ENCODE data around the gene STIMATE.
A peak's percentile ranks its signal among the peaks of the same experiment; 100 is the strongest.

The STIMATE gene

DNA sequence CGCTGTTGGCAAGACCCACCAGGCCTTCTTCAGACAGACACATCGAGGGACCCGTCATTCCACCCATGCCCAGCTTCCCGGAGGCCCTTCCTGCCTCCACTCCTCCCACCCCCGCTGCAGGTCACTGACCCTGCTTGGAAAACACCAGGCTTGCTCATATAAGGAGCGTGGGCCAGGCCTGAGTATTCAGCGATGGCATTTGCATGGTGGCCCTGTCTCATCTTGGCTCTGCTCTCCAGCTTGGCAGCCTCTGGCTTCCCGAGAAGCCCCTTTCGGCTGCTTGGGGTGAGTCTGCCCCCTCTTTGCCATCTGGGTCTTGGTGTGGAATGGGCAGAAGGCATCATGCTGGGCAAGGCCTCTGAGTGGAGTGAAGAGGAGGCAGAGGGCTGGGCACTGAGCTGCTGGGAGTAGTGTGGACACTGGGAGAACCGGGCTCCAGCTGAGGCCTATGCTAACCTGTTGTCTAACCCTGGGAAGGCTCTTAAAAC lies 102.7 kb downstream of the STIMATE start, which contains the start of gene ITIH3:
Gene ITIH3 (plus strand): TSS at position 185 of the 488 bp plus-strand sequence. CDS start 8 bp downstream, at position 193.
- TF ChIP-seq, protein P1, sequence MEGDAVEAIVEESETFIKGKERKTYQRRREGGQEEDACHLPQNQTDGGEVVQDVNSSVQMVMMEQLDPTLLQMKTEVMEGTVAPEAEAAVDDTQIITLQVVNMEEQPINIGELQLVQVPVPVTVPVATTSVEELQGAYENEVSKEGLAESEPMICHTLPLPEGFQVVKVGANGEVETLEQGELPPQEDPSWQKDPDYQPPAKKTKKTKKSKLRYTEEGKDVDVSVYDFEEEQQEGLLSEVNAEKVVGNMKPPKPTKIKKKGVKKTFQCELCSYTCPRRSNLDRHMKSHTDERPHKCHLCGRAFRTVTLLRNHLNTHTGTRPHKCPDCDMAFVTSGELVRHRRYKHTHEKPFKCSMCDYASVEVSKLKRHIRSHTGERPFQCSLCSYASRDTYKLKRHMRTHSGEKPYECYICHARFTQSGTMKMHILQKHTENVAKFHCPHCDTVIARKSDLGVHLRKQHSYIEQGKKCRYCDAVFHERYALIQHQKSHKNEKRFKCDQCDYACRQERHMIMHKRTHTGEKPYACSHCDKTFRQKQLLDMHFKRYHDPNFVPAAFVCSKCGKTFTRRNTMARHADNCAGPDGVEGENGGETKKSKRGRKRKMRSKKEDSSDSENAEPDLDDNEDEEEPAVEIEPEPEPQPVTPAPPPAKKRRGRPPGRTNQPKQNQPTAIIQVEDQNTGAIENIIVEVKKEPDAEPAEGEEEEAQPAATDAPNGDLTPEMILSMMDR (IDR thresholded peaks at IDR 0.05): no peak
- Mint-ChIP-seq H3K36me3 (ENCODE audit: low read depth) (no peaks in the 10 kb centered on the region), H3K4me3 (no peak within 1 kb of the TSS), H3K27ac (peak within 1 kb of the TSS; percentile 92), H3K9me3 (no peaks in the 10 kb centered on the region), H3K27me3 (ENCODE audit: low read depth, poor library complexity) (peaks cover 13% of the 10 kb centered on the region), H3K4me1 (peaks cover 43% of the 10 kb centered on the region)
- DNase-seq: peak; percentile 15

DNA sequence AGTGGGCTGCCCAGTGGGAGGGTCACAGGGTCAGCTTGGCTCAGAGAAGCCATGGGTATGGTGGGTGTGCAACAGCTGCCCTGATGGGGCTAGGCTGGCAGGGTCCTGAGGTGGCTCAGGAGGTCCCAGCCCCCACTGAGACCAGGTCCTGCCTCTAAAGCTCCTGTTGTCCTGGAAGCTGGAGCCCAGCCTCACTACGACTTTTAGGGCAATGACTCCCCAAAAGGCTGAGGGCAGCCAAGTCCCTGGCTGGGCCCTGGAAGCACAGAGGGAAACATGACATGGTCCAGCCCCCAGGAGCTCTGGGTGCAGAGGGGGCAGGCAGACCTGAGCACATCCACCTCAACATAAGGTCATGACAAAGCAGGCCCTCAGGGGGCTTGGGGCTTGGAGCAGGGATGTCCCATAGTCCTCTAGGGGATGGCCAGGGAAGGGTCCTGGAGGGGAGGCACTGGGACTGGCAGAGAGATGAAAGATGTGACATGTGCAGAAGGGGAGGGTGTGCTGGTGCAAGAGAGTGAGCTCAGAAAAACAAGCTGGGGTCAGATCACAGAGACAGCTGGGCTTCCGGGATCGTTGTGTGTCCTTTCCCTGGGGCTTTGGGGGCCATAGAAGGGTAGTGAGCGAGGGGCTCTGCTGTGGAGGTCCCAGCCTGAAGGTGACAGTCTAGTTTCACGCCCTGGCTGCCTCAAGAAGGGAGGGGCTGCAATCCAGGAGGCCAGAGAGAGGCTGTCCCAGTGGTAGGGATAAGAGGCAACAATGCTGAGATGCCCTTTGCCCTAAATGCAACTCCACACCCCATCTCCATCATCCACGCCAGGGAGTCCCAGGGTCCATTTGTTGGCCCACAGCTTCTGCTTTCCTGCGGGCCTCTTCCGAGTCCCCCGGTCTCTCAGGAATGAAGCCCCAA lies 103.4 kb downstream of the STIMATE start:
- no peak overlapping the region for H3K4me3 Mint-ChIP-seq
- no peaks in the 10 kb centered on the region for H3K36me3 Mint-ChIP-seq (ENCODE audit: low read depth)
- TF ChIP-seq, protein P1 (IDR thresholded peaks at IDR 0.05): no peak
- peaks cover 43% of the 10 kb centered on the region for H3K4me1 Mint-ChIP-seq
- no peaks in the 10 kb centered on the region for H3K9me3 Mint-ChIP-seq
- peak overlapping the region; percentile 92 for H3K27ac Mint-ChIP-seq
- peaks cover 13% of the 10 kb centered on the region for H3K27me3 Mint-ChIP-seq (ENCODE audit: low read depth, poor library complexity)
- no peak for DNase-seq

DNA sequence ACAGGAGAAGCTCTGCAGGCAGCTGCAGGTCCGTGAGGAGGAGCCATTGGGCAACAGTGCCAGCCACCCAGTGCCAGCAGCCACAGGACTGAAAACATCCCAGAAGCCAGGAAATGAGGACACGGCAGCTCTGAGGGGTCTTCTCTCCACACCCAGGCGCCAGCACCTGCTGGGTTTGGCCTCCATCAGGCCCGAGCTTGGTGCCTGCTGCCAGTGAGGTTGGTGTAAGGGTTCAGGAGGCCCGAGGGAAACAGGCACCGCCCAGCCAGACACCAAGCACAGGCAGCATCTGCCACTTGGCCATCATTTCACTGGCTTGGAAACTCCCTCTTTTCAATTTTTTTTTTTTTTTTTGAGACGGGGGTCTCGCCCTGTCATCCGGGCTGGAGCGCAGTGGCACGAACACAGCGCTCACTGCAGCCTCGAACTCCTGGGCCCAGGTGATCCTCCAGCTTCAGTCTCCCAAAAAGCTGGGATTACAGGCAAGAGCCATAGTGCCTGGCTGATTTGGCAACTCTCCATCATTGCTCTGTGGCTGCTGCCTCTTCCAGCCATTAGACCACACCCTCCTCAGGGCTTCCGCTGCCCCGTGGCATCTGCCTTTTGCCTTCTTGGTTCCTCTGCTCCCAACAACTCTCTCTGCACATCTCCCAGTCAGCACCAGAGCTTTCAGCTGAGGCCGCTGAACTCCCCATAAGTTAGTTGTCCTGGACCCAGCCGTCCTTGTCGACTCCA lies 104.2 kb downstream of the STIMATE start:
- H3K36me3 Mint-ChIP-seq (ENCODE audit: low read depth): no peaks in the 10 kb centered on the region
- TF ChIP-seq, protein P1 (IDR thresholded peaks at IDR 0.05): no peak
- DNase-seq: no peak
- H3K27me3 Mint-ChIP-seq (ENCODE audit: low read depth, poor library complexity): peaks cover 13% of the 10 kb centered on the region
- peaks cover 43% of the 10 kb centered on the region for H3K4me1 Mint-ChIP-seq
- no peaks in the 10 kb centered on the region for H3K9me3 Mint-ChIP-seq
- no peak overlapping the region for H3K27ac Mint-ChIP-seq
- H3K4me3 Mint-ChIP-seq: no peak overlapping the region

DNA sequence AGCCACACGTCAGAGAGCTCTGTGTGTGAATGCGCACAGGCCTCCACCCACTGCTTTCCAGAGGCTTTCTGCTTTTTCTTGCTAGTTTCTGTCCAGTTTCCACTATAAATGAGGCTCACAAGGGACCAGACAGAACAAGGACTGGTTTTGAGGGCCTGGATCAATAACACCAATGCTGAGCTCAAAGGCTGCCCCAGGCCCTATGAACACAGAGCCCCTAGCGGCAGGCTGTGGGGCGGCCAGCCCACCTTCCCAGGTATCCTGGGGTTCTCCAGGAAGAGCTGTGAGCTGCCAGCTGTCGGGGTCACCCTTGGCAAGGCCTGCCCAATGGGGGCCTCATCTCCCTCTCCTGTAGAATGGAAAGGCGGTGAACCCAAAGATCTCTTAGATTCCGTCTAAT lies 104.9 kb downstream of the STIMATE start:
- H3K9me3 Mint-ChIP-seq: no peaks in the 10 kb centered on the region
- no peak overlapping the region for H3K4me3 Mint-ChIP-seq
- no peaks in the 10 kb centered on the region for H3K36me3 Mint-ChIP-seq (ENCODE audit: low read depth)
- no peak for DNase-seq
- H3K4me1 Mint-ChIP-seq: peaks cover 49% of the 10 kb centered on the region
- H3K27ac Mint-ChIP-seq: no peak overlapping the region
- peaks cover 13% of the 10 kb centered on the region for H3K27me3 Mint-ChIP-seq (ENCODE audit: low read depth, poor library complexity)
- TF ChIP-seq, protein P1 (IDR thresholded peaks at IDR 0.05): peak; percentile 39

DNA sequence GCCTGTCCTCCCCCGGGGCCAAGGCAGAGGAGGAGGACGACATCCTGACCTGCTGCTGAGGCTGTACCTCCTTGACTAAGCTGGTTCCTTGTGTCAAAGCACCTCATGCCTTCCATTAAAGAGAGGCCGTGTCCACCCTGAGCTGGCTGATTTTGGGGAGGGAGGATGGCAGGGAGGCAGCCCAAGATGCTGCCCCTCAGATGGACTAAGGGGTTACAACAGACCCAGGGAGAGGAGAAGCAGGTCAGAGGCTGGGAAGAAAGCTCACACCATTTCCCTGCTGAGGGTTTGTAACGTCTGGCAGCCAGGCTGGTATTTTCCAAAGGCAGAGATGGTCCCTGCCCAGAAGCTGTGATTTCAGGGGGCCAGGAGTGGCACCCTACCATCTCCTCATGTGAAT lies 105.4 kb downstream of the STIMATE start:
- H3K36me3 Mint-ChIP-seq (ENCODE audit: low read depth): no peaks in the 10 kb centered on the region
- H3K27ac Mint-ChIP-seq: no peak overlapping the region
- TF ChIP-seq, protein P1 (IDR thresholded peaks at IDR 0.05): no peak
- DNase-seq: no peak
- peaks cover 51% of the 10 kb centered on the region for H3K4me1 Mint-ChIP-seq
- H3K4me3 Mint-ChIP-seq: no peak overlapping the region
- peaks cover 13% of the 10 kb centered on the region for H3K27me3 Mint-ChIP-seq (ENCODE audit: low read depth, poor library complexity)
- H3K9me3 Mint-ChIP-seq: no peaks in the 10 kb centered on the region

Data from nephron progenitor cell (in vitro differentiated cells).